ENCODE results near the gene TERB2.

- TF ChIP-seq CTCF (IDR thresholded peaks at IDR 0.05) (no peak), POLR2A (IDR thresholded peaks at IDR 0.05) (no peak)
Measured at GRCh38 chr15:44956388-44956787, at the start of gene TERB2.

Measured in transverse colon (tissue), 3 donors.